AG04449 (cell line): ENCODE data around the gene ZFP91.

Source experiments
- CTCF ChIA-PET: fragments of 350-600 bp; formaldehyde crosslinking; extraction: SDS; loops from one replicate; lab custom pipeline; 2021; ENCODE audit warnings: antibody characterized with exemption; lab: Yijun Ruan, JAX
- POLR2A ChIA-PET: fragments of 400-600, 350-600 bp; formaldehyde crosslinking; extraction: SDS; loops from one replicate; lab custom pipeline; 2020; ENCODE audit warnings: antibody characterized with exemption, inconsistent platforms; lab: Yijun Ruan, JAX
- DNase-seq: peaks from one replicate; pipeline ENCODE4 v3.0.0-alpha.2; 2010; ENCODE audit warnings: low read depth, low spot score
- H3K4me3 ChIP-seq: 2 replicates; pipeline ENCODE4 v1.5.1; 2011; ENCODE audit warnings: low read depth, mild to moderate bottlenecking, control low read depth, low read length
- TF ChIP-seq, protein P1 (sequence below): IDR thresholded peaks from one replicate; pipeline ENCODE4 v1.5.1; 2011; ENCODE audit warnings: mild to moderate bottlenecking, moderate library complexity, low read length, control low read depth, inconsistent platforms; ENCODE audit not compliant: insufficient read depth; ENCODE audit errors: missing control alignments

The ZFP91 gene

DNA sequence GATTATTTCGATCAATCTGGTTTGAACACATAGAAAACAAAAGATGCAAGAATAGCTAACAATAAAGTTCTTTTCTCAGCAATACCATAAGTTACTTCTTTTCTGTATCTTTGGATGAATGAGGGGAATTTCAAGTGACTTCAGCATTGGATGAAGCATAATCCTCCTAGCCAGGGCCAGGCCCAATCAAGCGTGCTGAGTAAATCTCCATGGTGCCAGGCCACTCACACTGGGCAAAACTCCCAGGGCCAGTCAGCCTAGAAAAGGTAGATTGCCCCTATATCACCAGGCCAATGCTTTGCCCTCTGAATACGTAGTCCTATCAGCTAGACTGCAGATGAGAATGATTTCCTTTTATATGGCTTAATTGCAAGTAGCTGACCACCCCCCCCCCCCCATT, 49.6 kb downstream of the ZFP91 start:
- ChIA-PET POLR2A (interaction anchor here (0.8 kb wide), 2 partner anchors 51 to 106 kb away, joined by 3 read pairs; no protein-coding TSS in a partner anchor), CTCF (interaction anchor here (1.2 to 5.3 kb wide), 18 partner anchors 10 to 283 kb away, joined by 3 to 58 read pairs (median 12); partner anchors contain the start of genes LPXN and ZFP91)
- TF ChIP-seq, protein P1, sequence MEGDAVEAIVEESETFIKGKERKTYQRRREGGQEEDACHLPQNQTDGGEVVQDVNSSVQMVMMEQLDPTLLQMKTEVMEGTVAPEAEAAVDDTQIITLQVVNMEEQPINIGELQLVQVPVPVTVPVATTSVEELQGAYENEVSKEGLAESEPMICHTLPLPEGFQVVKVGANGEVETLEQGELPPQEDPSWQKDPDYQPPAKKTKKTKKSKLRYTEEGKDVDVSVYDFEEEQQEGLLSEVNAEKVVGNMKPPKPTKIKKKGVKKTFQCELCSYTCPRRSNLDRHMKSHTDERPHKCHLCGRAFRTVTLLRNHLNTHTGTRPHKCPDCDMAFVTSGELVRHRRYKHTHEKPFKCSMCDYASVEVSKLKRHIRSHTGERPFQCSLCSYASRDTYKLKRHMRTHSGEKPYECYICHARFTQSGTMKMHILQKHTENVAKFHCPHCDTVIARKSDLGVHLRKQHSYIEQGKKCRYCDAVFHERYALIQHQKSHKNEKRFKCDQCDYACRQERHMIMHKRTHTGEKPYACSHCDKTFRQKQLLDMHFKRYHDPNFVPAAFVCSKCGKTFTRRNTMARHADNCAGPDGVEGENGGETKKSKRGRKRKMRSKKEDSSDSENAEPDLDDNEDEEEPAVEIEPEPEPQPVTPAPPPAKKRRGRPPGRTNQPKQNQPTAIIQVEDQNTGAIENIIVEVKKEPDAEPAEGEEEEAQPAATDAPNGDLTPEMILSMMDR = no peak
- H3K4me3 ChIP-seq = no peak overlapping the region
- DNase-seq = no peak

DNA sequence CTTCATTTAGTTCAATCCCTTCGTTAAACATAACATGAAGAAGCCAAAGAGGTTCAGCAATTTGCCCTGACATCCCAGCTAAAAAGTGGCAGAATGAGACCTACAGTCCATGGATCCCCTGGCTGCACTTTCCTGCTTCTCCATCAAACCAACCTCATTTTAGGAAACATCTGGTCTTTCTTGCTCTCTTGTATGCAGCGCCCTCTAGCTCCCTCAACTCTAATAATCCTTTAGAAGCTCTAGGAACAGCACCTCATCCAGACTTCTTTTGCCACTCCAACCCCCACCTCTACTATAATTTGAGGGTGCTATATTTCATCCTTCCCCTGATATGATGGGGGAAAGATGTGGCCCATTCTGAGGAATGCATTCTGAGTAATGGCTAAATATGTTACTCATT, 51.0 kb downstream of the ZFP91 start:
- ChIA-PET CTCF (interaction anchor here (0.6 to 5.3 kb wide), 31 partner anchors 8 to 281 kb away, joined by 3 to 58 read pairs (median 8); partner anchors contain the start of genes LPXN and ZFP91), POLR2A (no interaction called here)
- peak; percentile 9 for DNase-seq
- TF ChIP-seq, protein P1 = peak; percentile 56
- no peak overlapping the region for H3K4me3 ChIP-seq

DNA sequence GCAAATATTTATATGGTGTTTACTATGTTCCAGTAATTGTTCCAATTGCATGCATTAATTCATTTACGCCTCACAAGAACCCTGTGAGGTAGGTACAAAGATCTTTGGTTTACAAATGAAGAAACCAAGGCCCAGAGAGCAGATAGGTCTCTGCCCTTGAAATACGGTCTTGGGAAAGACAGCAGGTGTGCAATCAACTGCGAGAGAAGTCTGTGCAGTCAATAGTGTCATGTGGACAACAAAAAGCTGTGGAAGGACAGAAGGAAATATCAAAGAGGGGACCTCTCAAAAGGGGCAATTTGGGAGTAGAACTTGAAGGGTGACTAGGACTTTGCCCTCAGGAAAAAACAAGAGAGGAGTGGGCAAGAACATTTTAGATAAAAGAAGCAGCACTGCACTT, 52.5 kb downstream of the ZFP91 start:
- ChIA-PET POLR2A (no interaction called here), CTCF (interaction anchor here (1.5 to 5.3 kb wide), 5 partner anchors 8 to 41 kb away, joined by 5 to 57 read pairs (median 9); no protein-coding TSS in a partner anchor)
- no peak overlapping the region for H3K4me3 ChIP-seq
- DNase-seq = no peak
- TF ChIP-seq, protein P1 = no peak

DNA sequence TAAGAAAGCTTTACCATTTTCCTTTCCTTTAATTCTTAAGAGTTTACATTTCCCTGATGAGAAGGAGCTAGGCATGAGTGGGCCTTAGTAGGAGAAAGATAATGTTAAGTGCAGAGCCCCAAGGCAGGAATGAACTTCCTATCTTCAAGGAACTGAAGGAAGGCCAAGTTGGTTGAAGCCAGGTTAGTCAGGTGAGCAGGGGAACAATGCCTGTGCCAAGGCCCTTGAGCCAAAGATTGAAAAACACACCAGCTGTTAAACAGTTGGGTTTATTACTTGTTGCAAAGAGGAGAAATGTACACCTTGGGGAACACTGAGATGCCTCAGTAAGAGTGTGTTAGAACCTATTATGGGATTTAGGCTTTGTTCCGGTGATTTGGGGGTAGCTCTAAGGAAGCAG, 53.6 kb downstream of the ZFP91 start:
- H3K4me3 ChIP-seq = no peak overlapping the region
- ChIA-PET CTCF (interaction anchor here (1.0 to 1.7 kb wide), 5 partner anchors 17 to 157 kb away, joined by 3 to 6 read pairs (median 4); no protein-coding TSS in a partner anchor), POLR2A (no interaction called here)
- no peak for DNase-seq
- TF ChIP-seq, protein P1 = no peak

DNA sequence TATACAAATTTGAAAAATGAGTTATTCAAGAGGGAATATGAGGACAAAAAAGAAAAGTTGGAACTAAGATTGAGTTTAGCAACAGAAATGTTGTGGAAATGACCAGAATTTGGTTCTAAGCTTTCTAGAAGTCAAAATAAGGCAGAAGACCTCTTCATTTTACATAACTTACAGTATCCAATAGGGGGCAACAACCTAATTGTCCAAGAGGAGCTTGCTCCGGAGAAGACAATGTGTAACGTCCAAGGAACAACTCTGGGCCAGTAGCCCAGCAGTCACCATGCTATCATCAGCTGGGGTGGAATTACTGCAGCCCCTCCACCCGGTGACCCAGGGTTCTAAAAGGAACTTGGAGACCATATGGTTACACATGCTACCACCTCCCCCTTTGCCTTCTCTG, 57.7 kb downstream of the ZFP91 start:
- DNase-seq = no peak
- CTCF ChIA-PET = interaction anchor here (1.1 to 5.9 kb wide), 4 partner anchors 7 to 69 kb away, joined by 4 to 47 read pairs (median 22); no protein-coding TSS in a partner anchor
- H3K4me3 ChIP-seq = no peak overlapping the region
- POLR2A ChIA-PET = no interaction called here
- TF ChIP-seq, protein P1 = no peak

DNA sequence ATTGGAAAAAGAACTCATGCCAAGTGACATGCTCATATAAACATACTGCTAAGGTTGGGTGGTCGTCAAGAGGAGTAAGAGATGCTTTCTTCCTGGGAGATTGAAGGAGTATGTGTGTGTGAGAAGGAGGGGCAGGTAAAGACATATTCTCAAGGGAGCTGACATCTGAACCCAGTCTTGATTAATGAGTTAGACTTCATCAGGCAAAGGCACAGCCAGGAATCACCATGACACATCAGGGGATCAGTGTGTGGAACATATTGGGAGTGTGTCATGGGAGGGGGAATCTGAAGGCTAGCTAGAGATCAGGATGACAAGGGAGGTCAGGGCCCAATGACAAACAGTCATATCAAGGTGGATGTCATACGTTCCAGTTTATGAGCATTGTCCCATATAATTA, 58.5 kb downstream of the ZFP91 start:
- DNase-seq = no peak
- ChIA-PET CTCF (interaction anchor here (2.0 to 5.9 kb wide), 3 partner anchors 7 to 17 kb away, joined by 5 to 47 read pairs (median 38); no protein-coding TSS in a partner anchor), POLR2A (no interaction called here)
- TF ChIP-seq, protein P1 = no peak
- H3K4me3 ChIP-seq = no peak overlapping the region
